Measurements from ENCODE around the gene TAF1L. TPM values are rescaled to one million over a fixed set of nuclear protein-coding genes. Genes with fewer than 3 reads are reported as not detected.
"Not testable (repeated sequence)": the region's sequence is repeated elsewhere in the genome, so short reads cannot be mapped to it uniquely, and the experiment has no call there.

Gene TAF1L
- total RNA-seq, 1 donor from 2014 or later, result not detected

DNA sequence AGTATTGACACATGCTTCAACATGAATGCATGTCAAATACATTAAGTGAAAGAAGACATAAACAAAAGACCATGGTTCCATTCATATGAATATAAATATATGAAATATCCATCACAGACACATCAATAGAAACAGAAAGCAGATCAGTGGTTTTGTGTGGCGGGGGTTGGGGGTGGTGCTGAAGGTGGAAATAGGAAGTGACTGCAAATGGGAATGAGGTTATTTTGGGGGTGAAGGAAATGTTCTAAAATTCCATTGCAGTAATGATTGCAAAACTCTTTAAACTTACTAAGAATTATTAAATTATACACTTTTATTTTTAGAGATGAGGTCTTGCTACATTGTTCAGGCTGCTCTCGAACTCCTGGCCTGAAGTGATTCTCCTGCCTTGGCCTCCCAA lies 28.7 kb downstream of the TAF1L start:
- H3K9me3 Mint-ChIP-seq (ENCODE audit: low read depth), result no peaks in the 10 kb centered on the region
- H3K27ac Mint-ChIP-seq, result no peak overlapping the region
- H3K4me3 Mint-ChIP-seq (ENCODE audit: low read depth), result no peak overlapping the region
- no peaks in the 10 kb centered on the region for H3K4me1 Mint-ChIP-seq (ENCODE audit: low read depth)
- peaks cover 6% of the 10 kb centered on the region for H3K27me3 Mint-ChIP-seq
- TF ChIP-seq, protein P1, sequence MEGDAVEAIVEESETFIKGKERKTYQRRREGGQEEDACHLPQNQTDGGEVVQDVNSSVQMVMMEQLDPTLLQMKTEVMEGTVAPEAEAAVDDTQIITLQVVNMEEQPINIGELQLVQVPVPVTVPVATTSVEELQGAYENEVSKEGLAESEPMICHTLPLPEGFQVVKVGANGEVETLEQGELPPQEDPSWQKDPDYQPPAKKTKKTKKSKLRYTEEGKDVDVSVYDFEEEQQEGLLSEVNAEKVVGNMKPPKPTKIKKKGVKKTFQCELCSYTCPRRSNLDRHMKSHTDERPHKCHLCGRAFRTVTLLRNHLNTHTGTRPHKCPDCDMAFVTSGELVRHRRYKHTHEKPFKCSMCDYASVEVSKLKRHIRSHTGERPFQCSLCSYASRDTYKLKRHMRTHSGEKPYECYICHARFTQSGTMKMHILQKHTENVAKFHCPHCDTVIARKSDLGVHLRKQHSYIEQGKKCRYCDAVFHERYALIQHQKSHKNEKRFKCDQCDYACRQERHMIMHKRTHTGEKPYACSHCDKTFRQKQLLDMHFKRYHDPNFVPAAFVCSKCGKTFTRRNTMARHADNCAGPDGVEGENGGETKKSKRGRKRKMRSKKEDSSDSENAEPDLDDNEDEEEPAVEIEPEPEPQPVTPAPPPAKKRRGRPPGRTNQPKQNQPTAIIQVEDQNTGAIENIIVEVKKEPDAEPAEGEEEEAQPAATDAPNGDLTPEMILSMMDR (IDR thresholded peaks at IDR 0.05; ENCODE audit: unreplicated experiment), result no peak
- no peaks in the 10 kb centered on the region for H3K36me3 Mint-ChIP-seq (ENCODE audit: insufficient read depth)
- no peak for DNase-seq (ENCODE audit: low spot score, unreplicated experiment)

DNA sequence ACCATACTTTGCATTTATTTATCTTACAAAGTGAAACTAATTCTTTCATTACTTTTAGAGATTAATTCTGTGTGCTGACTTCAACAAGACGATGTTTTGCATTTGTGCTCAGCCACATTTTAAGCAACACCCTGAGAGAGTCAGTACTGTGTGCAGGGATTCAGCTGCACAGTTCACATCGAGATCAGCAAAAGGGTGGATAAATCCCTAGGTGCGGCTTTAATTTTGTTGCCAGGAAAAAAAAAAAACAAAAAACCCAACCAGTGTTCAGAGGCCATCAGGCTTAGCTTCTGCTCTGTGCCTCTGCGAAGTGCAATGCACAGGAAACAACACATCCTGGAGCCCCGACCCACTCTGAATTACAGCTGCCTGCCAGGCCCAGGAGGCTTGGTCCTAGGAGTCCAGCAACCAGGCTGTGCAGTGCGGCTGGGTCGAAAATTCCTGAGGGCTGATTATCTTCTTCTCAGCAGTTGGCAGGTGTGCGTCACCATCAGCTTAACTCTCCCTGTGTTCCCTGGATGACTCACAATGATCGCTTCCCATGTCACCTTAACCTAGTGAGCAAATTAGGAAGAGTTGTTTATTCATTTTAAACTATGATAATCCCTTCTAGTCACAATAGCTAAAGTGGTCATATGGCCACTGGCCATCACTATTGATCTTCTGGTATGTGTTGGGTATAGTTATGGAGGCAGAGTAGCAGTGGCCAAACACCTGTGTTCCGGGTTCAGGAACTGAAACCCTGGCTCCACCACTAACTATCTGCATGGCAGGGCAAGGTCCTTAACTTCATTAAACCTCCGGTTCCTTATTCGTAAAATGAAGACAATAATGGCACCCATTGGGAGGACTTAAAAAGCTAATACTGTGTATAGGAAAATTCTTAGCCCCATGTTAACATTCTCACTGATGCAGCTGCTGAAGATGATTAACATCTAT lies 31.3 kb downstream of the TAF1L start:
- Mint-ChIP-seq H3K4me3 (ENCODE audit: low read depth) (no peak overlapping the region), H3K4me1 (ENCODE audit: low read depth) (no peaks in the 10 kb centered on the region), H3K27me3 (peaks cover 19% of the 10 kb centered on the region), H3K27ac (no peak overlapping the region), H3K9me3 (ENCODE audit: low read depth) (no peaks in the 10 kb centered on the region), H3K36me3 (ENCODE audit: insufficient read depth) (no peaks in the 10 kb centered on the region)
- no peak for DNase-seq (ENCODE audit: low spot score, unreplicated experiment)
- TF ChIP-seq, protein P1 (IDR thresholded peaks at IDR 0.05; ENCODE audit: unreplicated experiment), result no peak

DNA sequence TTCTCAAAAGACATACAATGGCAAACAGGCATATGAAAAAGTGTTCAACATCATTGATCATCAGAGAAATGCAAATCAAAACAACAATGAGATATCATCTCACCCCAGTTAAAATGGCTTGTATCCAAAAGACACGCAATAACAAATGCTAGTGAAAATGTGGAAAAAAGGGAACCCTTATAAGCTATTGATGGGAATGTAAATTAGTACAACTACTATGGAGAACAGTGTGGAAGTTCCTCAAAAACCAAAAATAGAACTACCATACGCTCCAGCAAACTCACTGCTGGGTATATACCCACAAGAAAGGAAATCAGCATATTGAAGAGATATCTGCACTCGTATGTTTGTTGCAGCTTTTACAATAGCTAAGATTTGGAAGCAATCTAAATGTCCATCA lies 36.4 kb downstream of the TAF1L start:
- H3K9me3 Mint-ChIP-seq (ENCODE audit: low read depth); H3K4me1 Mint-ChIP-seq (ENCODE audit: low read depth); H3K27ac Mint-ChIP-seq; H3K36me3 Mint-ChIP-seq (ENCODE audit: insufficient read depth); H3K4me3 Mint-ChIP-seq (ENCODE audit: low read depth); DNase-seq (ENCODE audit: low spot score, unreplicated experiment): not testable (repeated sequence)
- peaks cover 27% of the 10 kb centered on the region for H3K27me3 Mint-ChIP-seq

DNA sequence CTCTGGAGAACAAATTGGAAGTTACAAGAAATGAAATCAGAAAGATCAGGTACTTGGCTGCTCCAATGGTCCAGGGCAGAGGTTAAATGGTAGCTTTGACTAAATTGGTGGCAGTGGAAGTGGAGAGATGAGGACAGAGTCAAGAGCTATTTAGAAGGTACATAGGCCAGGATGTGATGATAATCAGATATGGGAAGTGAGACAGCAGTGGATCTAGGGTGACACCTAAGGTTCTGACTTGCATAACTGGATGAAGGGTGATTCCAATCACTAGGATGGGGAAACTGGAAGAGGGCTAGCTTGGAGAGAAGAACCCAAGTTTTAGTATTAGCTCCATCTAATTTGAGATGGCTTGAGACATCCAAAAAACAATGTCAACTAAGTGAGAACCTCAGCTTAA lies 38.5 kb downstream of the TAF1L start:
- Mint-ChIP-seq H3K27me3 (peaks cover 22% of the 10 kb centered on the region), H3K27ac (no peak overlapping the region), H3K9me3 (ENCODE audit: low read depth) (no peaks in the 10 kb centered on the region), H3K36me3 (ENCODE audit: insufficient read depth) (no peaks in the 10 kb centered on the region), H3K4me3 (ENCODE audit: low read depth) (no peak overlapping the region), H3K4me1 (ENCODE audit: low read depth) (no peaks in the 10 kb centered on the region)
- no peak for DNase-seq (ENCODE audit: low spot score, unreplicated experiment)
- TF ChIP-seq, protein P1 (IDR thresholded peaks at IDR 0.05; ENCODE audit: unreplicated experiment), result no peak

DNA sequence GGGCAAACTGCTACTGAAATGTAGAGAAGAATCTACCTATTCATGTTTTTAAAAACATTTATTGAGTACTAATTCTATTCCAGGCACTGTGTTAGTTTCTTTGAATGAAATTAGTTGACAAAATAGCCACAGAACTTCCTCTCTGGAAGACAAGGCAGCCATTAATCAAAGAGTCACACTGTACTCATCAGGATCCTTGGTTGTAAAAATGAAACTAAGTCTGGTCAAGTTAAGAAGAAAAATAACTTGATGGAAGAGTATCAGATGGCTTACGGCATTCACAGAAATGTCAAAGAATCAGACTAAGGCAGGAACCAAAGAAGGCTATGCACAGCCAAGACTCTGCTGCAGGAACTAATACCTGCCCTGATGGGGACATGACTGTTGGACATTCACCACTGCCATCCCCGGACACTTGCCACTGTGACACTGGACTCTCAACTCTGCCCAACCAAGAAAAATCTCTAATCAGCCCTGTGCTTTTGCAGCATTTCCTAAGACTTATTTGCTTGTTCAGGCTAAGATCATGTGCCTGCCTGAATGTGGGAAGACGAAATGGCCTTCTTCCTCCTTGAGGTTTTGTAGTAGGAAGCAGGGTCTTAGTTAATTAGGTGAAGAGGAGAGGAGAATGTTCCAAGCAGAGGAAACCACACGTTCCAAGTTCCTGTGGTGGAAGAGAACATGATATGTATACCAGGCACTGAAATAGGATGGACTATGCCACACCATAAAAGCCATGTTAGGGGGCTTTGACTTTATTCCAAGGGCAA lies 39.2 kb downstream of the TAF1L start:
- Mint-ChIP-seq H3K9me3 (ENCODE audit: low read depth) (no peaks in the 10 kb centered on the region), H3K27me3 (peaks cover 17% of the 10 kb centered on the region), H3K36me3 (ENCODE audit: insufficient read depth) (no peaks in the 10 kb centered on the region), H3K27ac (no peak overlapping the region), H3K4me3 (ENCODE audit: low read depth) (no peak overlapping the region), H3K4me1 (ENCODE audit: low read depth) (no peaks in the 10 kb centered on the region)
- TF ChIP-seq, protein P1 (IDR thresholded peaks at IDR 0.05; ENCODE audit: unreplicated experiment), result no peak
- DNase-seq (ENCODE audit: low spot score, unreplicated experiment), result no peak

Measured in progenitor cell of endocrine pancreas (in vitro differentiated cells).